ENCODE results near the gene WTAP.
"Not testable (repeated sequence)": the region's sequence is repeated elsewhere in the genome, so short reads cannot be mapped to it uniquely, and the experiment has no call there.

Gene WTAP

DNA sequence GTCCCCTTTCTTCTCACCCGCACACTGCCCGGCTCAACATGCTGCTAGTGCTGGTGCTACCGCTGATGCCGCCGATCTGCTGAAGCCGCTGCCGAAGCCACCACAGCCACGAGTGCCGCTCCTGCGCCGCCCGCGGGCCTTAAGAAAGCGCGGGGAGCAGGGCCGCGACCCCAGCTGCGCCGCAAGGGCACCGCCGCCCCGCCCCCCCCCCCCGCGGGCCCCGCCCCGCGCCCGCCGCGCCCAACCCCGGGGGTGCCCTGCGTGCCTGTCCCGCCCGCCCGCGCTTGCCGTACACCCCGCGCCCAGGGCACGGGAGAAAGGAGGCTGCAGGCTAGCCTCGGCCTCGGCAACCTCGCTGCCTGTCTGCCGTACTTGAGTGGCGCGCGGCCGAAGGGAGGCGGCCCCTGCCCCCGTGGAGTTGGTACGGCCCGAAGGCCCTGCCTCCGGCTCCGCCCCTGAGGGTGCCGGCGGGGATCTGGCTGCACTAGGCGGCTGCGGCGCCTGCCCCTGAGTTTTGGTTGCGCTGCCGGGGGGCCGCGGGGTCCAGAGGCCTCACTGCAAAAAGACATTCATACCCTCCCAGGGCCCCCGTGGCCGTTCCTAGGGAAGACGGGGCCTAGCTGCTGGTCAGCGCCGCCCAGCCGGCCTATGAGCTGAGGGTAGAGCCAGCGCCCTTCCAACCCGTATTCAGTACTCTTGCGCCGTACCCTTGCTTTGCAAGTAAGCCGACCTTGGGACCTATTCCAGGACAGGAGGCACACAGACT, 34.0 kb upstream of the WTAP start, which contains the start of gene SOD2:
Gene SOD2, minus strand, starts transcription at position 114 of the 766 bp plus-strand sequence. Its CDS starts 74 bp downstream, at position 40.
- DNase-seq (ENCODE audit: low read depth in 1 of 2, low spot score in 1 of 2), result peak; percentile 68 to 77

- DNase-seq (ENCODE audit: low read depth in 1 of 2, low spot score in 1 of 2), result peak in 1 of 2 donors; percentile 19
Measured at GRCh38 chr6:159693894-159694545, 33.3 kb upstream of the WTAP start.

DNA sequence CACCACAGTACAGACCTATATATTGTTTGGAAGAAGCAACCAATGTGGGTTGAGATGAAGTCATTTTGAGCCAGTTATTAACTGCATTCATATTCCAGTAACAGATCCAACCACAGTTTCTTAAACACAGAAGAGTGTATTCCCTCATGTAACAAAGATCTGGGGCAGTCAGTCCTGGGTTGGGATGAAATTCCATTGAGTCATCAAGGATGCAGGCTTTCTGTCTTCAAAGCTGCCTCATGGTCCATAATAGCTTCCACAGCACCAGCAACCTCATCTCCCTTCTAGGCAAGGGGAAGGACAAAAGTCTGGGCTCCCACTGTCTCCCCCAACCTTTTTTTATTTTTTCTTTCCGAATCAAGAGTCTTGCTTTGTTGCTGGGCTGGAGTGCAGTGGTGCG, 31.3 kb upstream of the WTAP start:
- DNase-seq (ENCODE audit: low read depth in 1 of 2, low spot score in 1 of 2), result no peak

GRCh38 chr6:159700970-159701369, 26.3 kb upstream of the WTAP start:
- no peak for DNase-seq (ENCODE audit: low read depth in 1 of 2, low spot score in 1 of 2)

- DNase-seq (ENCODE audit: low read depth in 1 of 2, low spot score in 1 of 2), result no peak
Measured at GRCh38 chr6:159701413-159701999, 25.8 kb upstream of the WTAP start.

- not testable (repeated sequence) for DNase-seq (ENCODE audit: low read depth in 1 of 2, low spot score in 1 of 2)
Measured at GRCh38 chr6:159710603-159711002, 16.7 kb upstream of the WTAP start.

DNA sequence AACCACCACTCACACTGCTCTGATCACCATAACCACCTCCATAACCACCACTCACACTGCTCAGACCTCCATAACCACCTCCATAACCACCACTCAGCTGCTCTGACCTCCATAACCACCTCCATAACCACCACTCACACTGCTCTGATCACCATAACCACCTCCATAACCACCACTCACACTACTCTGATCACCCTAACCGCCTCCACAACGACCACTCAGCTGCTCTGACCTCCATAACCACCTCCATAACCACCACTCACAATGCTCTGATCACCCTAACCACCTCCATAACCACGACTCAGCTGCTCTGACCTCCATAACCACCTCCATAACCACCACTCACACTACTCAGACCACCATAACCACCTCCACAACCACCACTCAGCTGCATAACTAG, 14.9 kb upstream of the WTAP start:
- not testable (repeated sequence) for DNase-seq (ENCODE audit: low read depth in 1 of 2, low spot score in 1 of 2)

- no peak for DNase-seq (ENCODE audit: low read depth in 1 of 2, low spot score in 1 of 2)
Measured at GRCh38 chr6:159713984-159714383, 13.3 kb upstream of the WTAP start.

- no peak for DNase-seq (ENCODE audit: low read depth in 1 of 2, low spot score in 1 of 2)
Measured at GRCh38 chr6:159714404-159714803, 12.9 kb upstream of the WTAP start.

GRCh38 chr6:159715166-159715565, 12.1 kb upstream of the WTAP start:
- DNase-seq (ENCODE audit: low read depth in 1 of 2, low spot score in 1 of 2), result no peak

DNA sequence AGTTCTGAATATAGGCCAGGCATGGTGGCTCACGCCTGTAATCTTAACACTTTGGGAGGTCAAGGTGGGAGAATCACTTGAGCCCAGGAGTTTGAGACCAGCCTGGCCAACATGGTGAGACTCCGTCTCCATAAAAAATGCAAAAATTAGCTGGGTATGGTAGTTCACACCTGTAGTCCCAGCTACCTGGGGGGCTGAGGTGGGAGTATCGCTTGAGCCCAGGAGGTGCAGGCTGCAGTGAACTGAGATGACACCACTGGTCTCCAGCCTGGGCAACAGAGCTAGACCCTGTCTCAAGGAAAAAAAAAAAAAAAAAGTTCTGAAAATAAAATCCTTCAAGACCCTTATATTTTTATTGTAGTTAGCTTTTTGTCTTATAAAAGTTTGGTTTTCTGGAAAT, 11.7 kb upstream of the WTAP start:
- DNase-seq (ENCODE audit: low read depth in 1 of 2, low spot score in 1 of 2), result no peak

- DNase-seq (ENCODE audit: low read depth in 1 of 2, low spot score in 1 of 2), result no peak
Measured at GRCh38 chr6:159716247-159717096, 10.8 kb upstream of the WTAP start.

DNA sequence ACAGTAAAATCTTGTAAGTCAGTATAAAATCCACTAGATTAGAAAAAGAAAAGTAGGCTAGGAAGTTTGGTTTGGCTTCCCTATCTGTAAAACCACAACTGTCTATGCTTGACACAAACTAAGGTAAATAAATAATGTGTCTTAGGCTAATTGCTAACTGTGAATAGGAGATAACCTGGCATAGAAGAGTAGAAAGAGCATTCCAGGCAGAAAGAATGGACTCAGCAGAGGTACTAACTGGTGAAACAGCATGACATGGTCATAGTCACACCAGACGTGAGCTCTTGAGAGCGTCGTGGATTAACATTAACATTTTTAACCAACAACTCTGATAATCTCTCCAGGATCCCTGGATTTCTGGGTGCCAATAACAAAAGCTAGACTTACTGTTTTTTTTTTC, 8.7 kb upstream of the WTAP start:
- no peak for DNase-seq (ENCODE audit: low read depth in 1 of 2, low spot score in 1 of 2)

DNA sequence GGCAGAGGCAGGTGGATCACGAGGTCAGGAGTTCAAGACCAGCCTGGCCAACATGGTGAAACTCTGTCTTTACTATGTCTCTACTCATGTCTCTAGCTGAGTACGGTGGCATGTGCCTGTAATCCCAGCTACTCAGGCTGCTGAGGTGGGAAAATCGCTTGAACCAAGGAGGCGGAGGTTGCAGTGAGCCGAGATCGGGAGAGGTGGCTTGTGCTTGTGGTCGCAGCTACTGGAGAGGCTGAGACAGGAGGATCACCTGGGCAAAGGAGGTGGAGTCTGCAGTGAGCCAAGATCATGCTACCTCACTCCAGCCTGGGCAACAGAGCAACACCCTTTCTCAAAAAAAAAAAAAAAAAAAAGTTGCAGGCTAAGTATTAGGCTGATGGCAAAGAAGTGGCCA, 8.0 kb upstream of the WTAP start:
- no peak for DNase-seq (ENCODE audit: low read depth in 1 of 2, low spot score in 1 of 2)

DNA sequence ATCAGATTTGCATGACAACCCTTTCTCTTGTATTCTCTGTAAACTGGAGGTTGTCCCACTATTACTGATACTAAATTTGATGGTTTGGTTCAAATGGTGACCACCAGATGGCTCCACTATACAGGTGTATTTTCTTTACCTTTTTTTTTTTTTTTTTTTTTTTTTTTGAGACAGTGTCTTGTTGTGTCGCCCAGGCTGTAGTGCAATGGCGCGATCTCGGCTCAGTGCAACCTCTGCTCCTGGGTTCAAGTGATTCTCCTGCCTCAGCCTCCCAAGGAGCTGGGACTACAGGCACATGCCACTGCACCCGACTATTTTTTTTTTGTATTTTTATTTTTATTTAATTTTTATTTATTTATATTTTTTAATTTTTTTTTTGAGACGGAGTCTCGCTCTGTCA, 6.6 kb upstream of the WTAP start:
- DNase-seq (ENCODE audit: low read depth in 1 of 2, low spot score in 1 of 2), result peak in 1 of 2 donors; percentile 21

GRCh38 chr6:159721981-159722380, 5.3 kb upstream of the WTAP start:
- not testable (repeated sequence) for DNase-seq (ENCODE audit: low read depth in 1 of 2, low spot score in 1 of 2)

DNA sequence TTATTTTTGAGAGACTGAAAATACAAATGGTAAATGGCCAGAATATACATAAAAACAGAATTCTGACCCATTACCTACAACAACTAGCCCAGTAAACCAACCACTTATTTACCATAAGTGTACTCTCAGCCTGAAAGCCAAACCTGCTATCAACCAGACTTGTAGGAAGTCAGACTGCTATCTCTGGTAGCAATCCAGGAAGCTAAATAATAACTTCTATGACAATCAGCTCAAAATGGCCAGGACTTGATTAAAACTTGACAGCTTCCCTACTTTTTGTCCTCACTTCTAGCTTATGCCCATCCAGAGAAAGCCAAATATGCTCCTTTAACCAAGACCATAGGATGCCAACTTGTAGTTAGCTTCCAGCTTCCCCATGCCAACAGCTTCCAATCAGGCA, 4.7 kb upstream of the WTAP start:
- no peak for DNase-seq (ENCODE audit: low read depth in 1 of 2, low spot score in 1 of 2)

- DNase-seq (ENCODE audit: low read depth in 1 of 2, low spot score in 1 of 2), result no peak
Measured at GRCh38 chr6:159723259-159723658, 4.0 kb upstream of the WTAP start.

- DNase-seq (ENCODE audit: low read depth in 1 of 2, low spot score in 1 of 2), result no peak
Measured at GRCh38 chr6:159724778-159725177, 2.5 kb upstream of the WTAP start.

- not testable (repeated sequence) for DNase-seq (ENCODE audit: low read depth in 1 of 2, low spot score in 1 of 2)
Measured at GRCh38 chr6:159725208-159725607, 2.1 kb upstream of the WTAP start.

DNA sequence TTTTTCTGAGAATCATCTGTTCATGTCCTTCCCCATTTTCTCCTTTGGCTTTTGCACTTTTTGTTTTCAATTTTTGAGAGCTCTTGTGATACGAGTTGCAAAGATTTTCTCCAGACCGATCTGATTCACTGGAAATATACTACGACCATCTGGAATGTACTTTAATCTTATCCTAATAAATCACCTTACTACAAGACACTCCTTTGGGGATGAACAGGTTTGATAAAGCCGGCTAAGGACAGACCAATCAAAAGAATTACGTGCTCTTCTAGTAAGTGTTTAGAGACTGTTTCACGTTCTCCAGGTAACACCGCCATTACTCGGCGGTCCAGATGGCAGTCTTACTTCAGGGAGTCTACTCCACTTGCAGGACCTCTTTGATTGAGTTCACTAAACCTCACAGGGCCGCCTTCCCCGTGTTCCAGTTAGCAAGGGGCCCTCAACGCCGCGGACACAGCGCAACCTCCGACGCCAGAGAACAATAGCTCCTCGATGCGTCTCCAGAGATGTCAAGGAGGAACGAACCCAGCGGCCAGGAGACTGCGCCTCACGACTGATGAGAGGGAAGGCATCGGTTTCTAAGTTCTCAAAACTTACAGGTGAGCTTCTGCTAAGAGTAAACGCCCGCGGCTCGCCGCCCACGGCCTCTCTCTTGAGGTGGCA, 920 bp upstream of the WTAP start:
- no peak for DNase-seq (ENCODE audit: low read depth in 1 of 2, low spot score in 1 of 2)
